ENCODE results near the gene SLC12A8. TPM values are rescaled to one million over a fixed set of nuclear protein-coding genes. Genes with fewer than 3 reads are reported as not detected.

The SLC12A8 gene
- total RNA-seq, 1 experiment from 2014 or later, result 9.3 TPM

DNA sequence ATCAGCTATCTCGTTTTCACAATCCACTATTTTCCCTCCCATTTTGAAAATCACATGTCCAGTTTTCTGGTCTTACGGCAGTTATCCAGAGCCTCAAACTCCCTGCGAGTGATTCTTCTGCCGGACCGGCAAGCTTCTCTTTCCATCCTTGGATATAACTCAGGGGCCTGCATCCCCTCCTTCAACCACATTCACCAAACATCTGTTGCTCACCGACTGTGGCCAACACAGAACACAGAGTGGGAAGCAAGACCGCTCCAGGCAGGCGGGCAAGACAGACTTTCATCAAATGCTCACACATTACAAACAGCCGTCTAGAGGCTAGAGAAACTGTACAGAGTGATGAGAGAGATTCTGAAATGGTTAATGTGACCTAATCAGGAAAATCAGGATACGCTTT lies 7.6 kb upstream of the SLC12A8 start:
- no peak for DNase-seq (ENCODE audit: extremely low read depth, low read depth)

DNA sequence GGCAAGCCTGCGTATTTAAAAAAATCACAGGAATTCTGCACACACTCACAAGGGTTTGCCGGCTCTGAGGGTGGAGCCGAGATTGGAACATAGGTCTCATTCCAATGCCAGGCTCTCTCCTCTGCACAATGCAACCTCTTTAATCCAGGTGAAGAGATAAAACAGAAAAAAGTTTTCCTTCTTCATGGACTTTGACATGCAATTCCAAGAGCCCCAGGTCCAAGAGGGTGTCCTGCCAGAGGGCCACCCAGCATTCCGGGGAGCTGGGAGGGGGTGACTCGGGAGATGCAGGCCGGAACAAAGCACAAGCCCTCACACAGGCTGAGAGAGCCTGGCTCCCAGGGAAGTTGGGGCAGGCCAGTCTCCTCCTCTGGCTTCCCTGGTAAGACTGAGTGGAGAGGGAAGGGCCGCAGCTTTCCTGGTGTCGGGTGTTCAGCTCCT lies 6.7 kb upstream of the SLC12A8 start:
- no peak for DNase-seq (ENCODE audit: extremely low read depth, low read depth)

DNA sequence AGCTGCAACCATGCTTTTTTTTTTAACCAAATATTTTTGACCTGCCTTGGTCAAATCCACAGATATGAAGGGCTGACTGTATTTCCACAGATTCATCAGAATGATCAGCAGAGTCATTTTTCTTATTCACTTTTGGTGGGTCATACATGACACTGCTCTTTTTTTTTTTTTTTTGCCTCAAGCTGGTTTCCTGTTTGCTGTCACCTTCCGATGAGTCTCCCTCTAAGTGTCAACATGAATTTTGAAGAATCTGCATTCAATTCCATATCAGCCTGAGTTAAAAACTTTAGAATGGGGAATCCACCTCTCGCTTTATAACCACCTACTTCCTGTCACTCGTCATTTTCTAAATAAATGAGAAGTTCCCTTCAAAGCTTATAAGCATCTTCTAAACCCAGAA lies 2.2 kb upstream of the SLC12A8 start:
- DNase-seq (ENCODE audit: extremely low read depth, low read depth), result no peak

DNA sequence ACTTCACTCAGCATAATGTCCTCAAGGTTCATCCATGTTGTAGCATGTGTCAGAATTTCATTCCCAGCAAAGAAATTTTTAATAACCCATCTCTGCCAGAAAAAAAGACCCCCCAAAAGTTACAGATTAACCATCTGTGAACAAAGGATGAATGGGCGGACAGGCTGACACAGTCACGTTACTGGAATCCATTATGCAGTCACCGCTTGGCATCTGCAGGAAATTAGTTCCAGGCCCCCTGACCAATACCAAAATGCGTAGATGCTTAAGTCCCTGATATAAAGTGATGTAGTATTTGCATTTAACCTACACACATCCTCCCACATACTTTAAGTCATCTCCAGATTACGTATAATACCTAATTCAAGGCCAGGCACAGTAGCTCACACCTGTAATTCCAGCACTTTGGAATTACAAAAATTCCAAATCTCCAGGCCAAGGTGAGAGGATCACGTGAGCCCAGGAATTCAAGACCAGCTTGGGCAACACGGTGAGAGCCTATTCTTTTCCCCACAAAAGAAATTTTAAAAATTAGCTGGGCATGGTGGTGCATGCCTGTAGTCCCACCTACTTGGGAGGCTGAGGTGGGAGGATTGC lies 1.5 kb upstream of the SLC12A8 start:
- no peak for DNase-seq (ENCODE audit: extremely low read depth, low read depth)

DNA sequence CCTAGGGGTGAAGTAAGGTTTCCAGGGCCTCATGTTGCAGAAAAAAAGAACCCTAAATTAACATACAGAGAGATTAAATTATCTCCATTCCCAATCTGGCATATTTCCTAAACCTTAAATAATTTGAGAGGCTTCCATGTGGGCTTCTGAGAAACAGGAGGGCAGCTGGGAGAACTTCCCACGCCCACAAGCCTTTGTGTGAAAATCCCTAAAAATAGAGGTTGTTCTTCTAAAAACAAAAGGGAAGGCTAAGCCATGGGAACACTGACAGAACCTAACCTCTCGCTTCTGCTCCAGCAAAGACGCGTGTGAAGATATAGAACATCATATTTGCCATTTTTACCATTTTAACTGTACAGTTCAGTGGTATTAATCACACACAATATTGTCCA lies 812 bp upstream of the SLC12A8 start:
- no peak for DNase-seq (ENCODE audit: extremely low read depth, low read depth)

DNA sequence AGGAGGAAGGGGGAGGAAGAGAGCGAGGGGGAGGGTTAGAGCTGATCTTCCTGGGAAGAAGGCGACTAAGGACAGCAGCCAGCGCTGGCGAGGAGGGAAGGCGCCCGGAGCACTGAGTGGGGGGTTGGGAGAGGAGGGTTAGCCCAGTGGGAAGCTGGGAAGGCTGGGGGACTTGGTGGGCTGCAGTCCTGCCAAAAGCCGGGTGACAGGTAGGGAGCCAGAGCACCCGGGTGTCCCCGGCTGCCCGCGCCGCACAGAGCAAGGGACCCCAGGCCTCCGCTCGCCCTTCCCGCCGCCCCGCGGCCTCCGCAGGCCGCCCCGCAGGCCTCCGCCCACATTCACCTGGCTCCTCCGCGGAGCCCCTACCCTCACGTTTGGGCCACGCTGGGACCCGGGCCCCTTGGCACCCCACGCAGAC lies 448 bp downstream of the SLC12A8 start:
- DNase-seq (ENCODE audit: extremely low read depth, low read depth), result no peak

DNA sequence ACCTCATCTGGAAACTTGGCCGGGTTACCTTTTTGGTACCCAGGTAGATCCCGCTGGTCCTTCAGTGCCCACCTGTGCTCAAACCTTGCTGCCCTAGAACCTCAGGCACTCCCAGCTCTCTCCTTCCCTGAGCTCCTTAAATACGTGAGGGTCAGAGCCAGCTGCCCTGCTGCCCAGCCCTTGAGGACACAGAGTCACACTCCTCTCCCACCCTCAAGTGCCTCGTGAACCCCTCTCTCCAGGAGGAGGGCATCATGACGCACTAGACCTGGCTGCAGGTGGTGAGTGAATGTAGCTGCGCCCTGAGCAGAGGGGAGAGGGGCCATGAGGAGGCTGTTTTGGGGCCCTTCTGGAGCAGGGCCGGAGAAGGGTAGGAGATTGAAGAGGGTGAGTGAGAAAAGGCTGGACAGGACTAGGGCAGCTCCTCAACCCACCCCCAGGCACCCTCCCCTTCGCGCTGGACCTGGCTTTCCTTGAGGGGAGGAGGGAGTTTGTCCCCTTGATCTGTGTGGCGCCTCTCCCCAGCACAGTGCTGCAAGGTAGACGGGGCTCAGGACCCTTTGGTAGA lies 941 bp downstream of the SLC12A8 start:
- no peak for DNase-seq (ENCODE audit: extremely low read depth, low read depth)

DNA sequence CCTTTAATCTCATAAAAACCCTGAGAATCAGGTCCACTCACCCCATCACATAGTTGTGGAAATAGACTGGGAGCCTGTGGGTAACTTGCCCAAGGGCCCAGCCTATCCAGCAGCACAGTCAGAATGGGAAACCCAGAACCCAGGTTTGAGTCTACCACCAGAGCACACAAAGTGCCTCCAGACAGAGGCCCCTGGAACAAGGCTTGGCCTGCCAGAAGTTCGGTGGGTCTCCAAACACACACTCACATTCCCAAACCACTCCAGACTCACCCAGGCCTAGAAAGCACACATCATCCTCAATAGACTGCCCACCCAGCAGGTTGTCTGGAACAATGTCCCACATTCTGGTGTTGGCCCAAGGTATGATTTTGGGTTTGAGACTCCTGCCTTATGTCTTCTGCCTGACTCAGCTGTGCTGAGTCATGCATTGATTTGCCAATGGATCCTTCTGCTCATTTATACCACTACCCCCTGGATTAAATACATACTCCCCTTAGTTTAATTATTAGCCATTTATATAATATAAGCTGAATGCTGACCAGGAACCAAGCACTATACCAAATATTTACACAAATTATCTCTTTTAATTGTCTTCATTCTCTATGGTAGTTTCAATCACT lies 4.5 kb downstream of the SLC12A8 start:
- DNase-seq (ENCODE audit: extremely low read depth, low read depth), result no peak

DNA sequence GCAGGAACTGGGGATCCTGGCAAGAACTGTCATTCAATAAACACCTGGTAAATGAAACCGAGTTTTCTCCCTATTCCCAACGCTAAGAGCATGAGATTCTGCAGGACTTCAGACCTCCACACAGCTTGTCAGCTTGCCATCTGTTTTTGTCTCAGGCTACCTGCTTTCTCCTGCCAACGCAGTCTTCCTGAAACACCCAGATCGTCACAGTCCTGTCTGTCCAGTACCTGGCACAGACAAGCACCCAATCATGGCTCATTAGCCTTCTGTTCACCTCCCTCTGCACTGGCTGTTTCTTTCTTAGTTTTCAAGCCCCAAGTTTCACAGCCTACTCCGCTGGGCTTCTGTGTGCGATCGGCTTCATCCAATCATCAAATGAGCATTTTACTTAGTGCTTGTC lies 5.0 kb downstream of the SLC12A8 start:
- no peak for DNase-seq (ENCODE audit: extremely low read depth, low read depth)

DNA sequence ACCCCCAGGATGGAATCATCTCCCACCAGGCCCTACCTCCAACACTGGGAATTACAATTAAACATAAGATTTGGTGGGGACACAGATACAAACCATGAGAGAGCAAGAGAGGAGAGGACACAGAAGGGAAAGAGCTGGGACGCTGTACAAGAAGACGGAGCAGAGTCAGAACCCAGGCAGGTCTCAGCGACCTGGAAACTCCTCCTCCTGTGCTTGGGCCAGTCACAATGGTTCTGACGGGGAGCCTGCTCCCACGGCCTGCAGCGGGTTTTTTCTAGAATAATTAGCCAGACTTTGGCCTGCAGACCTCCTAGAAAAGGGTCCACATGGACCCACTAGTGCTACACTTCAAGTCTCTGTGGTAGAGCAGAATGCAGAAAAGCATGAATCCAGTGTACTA lies 5.6 kb downstream of the SLC12A8 start:
- DNase-seq (ENCODE audit: extremely low read depth, low read depth), result no peak

DNA sequence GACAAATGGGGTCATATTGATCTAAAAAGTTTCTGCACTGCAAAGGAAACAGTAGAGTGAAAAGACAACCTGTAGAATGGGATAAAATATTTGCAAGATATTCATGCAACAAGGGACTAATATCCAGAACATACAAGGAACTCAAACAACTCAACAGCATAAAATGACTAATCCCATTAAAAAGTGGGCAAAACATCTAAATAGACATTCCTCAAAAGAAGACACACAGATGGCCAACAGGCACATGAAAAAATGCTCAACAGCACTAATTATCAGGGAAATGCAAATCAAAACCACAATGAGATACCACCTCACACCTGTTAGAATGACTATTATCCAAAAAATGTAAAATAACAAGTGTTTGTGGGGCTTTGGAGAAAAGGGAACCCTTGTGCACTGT lies 8.8 kb downstream of the SLC12A8 start:
- DNase-seq (ENCODE audit: extremely low read depth, low read depth), result no peak

DNA sequence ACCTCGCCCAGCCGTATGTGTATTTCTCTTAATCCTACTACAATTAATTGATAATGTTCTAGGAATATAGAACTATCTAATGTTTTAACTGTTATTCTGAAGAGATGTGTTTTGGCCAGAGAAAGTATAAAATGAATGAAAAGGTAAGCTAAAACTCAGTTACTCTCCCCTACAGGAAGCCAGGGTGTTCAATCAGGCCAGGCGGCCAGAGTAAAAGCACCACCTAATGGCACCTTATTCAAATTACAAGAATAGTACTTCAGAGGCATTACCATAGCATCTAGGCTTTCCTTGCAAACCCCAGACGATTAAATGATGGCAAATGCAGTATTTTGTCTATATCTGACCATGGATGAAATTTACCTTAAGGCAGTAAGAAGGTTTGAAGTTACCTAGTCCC lies 10.4 kb downstream of the SLC12A8 start:
- no peak for DNase-seq (ENCODE audit: extremely low read depth, low read depth)

DNA sequence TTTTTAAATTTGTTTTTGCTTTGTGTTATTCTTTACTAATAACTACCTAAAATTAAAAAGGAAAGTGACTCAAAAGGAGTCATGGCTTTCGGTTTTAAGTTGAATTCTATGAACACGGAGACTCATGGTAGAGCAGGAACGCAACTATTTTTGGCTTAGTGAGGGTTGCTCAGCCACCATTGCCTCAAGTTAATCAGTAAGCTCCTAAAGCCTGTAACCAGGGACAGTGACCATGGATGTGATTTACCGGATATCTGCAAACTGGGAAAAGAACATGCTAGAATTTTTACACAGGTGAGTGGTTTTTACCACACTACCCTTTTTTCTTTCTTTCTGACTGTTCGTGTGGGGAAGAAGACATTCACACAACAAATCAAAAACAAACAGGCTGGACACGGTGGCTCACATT lies 11.8 kb downstream of the SLC12A8 start:
- DNase-seq (ENCODE audit: extremely low read depth, low read depth), result no peak

DNA sequence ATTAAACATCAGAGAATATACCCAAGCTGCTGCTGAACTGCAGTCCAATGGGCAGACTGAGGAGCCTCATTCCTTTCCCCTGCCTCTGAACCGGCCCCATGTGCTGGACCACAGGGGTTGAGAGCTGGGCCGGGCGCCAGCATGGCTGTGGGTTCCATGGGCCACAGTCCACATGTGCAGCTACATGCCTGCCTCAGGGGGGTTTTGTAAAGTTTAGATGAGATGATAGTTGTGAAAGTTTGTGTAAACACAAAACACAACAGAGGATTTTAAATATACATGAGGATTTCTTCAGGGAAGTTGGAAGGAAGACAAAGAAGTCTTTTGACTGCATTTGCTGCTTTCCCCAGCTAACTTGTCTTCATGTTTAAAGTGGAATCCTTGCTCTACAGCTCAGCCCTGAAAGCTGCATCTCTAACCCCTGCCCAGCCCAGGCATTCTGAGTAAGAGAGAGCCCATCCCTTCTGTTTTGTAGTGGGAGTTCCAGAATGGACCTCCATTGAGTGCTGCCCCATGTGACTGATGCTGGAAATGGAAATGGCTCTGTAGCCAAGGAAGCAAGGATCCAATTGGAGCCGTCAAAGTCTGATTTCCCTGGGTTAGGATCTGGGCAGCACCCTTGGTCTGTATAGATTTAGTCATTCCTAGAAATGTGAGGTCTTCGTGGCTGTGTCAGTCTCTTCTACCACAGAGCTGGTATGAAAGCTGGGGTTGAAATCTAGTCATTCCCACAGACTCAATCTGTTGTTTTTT lies 17.5 kb downstream of the SLC12A8 start:
- no peak for DNase-seq (ENCODE audit: extremely low read depth, low read depth)

DNA sequence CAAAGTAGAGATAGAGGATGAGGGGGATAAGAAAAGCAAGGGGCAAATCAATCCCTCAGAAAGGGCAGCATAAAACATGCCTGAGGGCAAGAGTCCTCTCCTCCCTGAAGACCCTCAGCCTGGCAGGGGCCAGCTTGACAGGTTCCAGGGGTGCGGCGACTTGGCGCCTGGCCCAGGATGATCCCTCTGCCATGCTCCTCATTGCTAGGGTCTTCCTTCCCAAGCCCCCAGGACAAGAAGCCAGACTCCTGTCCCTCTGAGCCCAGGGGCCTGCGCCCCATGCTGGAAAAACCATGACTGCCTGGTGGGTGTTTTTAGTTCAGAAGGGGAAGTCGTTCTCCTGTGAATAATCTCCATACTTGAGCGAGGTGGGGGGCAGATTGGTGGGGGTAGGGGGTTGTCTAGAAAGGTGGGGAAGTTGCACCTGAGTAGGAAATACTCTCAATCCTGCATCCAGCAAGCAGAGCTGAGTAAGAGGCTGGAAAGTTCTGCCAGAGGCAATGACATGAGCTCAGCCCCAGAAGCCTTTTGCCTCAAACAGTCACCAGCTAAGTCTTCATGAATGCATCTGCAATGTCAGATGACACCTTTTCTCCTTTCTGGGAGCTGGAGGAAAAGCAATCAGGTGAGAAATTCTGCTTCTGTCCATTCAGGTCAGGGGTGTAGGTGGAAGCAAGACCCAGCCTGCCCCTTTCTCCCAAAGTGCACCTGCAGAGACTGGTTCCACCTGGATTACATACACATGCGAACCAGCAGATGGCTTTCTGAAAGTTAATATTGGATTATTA lies 18.3 kb downstream of the SLC12A8 start:
- no peak for DNase-seq (ENCODE audit: extremely low read depth, low read depth)

DNA sequence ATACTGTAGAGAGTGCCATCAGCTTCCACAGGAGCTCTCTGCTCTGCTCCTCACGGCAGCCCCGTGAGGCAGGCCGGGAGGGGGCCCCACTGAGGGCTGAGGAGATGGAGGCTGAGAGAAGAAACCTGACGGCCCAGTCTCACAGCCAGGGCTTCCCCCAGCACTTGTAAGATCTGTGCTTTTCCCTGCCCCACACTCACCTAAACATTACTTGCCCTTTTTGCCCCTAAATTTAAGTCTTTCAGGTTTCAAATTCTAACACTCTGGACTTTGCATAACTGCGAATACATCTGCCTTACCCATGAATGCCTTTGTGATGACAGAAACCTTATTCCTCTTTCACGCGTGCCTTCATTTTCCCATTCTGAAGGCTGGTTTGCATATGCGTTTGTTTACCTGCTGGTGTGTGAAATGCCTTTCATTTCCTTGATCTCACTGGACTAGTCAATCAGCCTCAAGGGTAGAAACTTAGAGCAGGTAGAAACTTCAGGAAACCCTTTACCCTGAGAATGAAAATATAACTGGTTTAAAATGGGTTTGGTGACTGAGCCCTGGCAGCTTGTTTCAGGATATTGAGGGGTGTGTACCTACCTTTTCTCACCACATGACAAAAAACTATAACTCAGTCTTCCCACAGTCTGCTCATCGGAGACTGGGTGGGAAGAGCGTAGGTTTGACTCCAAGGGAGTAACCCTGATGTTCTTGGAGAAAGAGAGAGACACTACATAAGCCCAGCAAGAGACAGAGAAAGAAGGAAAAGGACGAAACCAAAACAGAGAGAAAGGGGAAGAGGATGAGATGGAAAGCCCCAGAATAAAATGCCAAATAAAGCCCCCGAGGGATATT lies 20.1 kb downstream of the SLC12A8 start:
- no peak for DNase-seq (ENCODE audit: extremely low read depth, low read depth)

DNA sequence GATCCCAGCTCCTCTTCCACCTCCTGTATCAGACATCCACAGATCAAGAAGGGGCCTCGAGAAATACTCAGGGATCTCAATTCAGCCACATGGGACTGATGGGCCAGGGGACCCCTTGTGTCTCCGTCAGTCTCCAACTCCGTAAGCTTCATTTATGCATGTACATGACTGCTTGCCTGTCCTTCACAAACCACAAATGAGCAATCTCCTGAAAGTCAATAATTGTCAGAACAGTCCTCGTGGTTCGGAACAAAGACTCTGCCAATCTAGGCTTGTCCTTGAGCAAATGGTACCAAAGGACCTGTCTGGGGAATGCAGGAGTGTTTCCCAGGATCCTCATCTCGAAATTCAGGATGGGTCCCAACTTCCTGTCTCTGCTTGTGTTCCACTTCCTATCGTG lies 20.8 kb downstream of the SLC12A8 start:
- DNase-seq (ENCODE audit: extremely low read depth, low read depth), result no peak

DNA sequence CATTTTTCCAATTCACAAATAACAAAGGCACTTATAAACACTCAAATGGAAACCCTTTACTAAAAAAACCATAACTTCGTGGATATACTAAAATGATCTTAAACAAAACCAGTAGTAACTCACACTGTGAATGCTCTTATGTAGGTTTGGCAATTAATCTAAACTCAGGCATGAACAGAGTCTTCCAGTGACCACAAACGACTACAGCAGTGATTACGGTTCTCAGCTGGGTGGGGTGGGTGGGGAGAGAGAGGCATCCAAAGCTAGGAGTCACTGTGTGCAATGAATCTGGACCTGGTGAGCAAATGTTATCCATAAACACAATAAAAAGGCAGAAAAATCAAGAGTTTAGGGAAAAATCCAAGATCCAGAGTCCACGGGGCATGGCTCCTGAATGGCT lies 21.3 kb downstream of the SLC12A8 start:
- no peak for DNase-seq (ENCODE audit: extremely low read depth, low read depth)

DNA sequence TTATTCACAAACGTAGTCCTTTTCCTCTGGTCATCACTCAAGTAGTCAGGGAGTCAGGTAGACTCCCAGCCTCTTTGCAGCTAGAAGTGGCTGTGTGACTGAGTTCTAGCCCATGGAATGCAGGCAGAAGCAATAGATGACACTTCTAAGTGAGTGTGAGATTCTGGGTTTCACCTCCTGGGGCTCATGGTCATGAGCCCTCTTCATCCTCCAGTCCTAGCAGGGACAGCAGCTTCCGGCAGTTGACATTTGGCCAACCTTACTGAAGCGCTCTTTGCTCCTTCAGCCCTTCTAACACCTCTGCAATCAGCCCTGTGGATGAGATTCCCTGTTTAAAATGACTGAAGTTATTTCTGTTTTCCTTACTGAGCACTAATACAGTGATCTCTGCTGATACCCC lies 21.8 kb downstream of the SLC12A8 start:
- DNase-seq (ENCODE audit: extremely low read depth, low read depth), result no peak
